ENCODE measurements around the gene ZBTB4. TPM values are rescaled to one million over a fixed set of nuclear protein-coding genes. Genes with fewer than 3 reads are reported as not detected.

ZBTB4 gene
- total and polyA plus RNA-seq, 9 of the 15 experiments (the other 6 are each of a cell fraction or from before 2014, with no cell fraction given) = 0.92 to 6.9 (median 3.3) TPM

DNA sequence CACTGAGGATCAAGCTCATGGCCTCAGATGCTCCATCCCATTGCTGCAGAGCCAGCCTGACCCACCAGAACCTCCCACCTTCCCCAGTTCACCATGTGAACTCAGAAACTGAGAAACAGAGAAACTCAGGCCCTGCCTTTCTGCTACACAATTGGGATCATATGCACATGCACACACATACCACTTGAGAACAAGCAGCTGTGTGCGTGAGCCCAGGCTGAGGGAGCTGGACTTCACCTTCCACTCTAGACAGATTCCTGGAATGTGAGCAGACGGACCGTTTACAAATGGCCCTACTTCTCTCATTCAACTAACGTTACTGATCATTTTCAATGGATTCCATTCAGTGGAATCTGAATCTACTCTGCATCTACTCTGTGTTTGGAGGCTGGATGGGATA, 55.8 kb downstream of the ZBTB4 start:
- no peaks in the 10 kb centered on the region for H3K9me1 ChIP-seq (ENCODE audit: control insufficient read depth, insufficient read depth, low read length)
- no peaks in the 10 kb centered on the region for H3K27me3 ChIP-seq (ENCODE audit: control insufficient read depth in 2 of 2, insufficient read depth in 2 of 2, low read length in 2 of 2)
- TF ChIP-seq PHTF2 (CRISPR knock-in tag; IDR thresholded peaks at IDR 0.05) (no peak), ZNF785 (CRISPR knock-in tag; IDR thresholded peaks at IDR 0.05) (no peak), NFIC (IDR thresholded peaks at IDR 0.05) (no peak), ARID2 (IDR thresholded peaks at IDR 0.05) (no peak), CBX1 (IDR thresholded peaks at IDR 0.05; ENCODE audit: low read depth) (no peak), ESRRA (IDR thresholded peaks at IDR 0.05; ENCODE audit: borderline replicate concordance, low read depth) (no peak), NFATC3 (IDR thresholded peaks at IDR 0.05) (no peak), CREB1 (IDR thresholded peaks at IDR 0.05) (no peak), CREB1 (CRISPR knock-in tag; IDR thresholded peaks at IDR 0.05) (no peak), TCF7L2 (IDR thresholded peaks at IDR 0.05; ENCODE audit: low read depth, low read length) (no peak)
- TF ChIP-seq, protein P1, sequence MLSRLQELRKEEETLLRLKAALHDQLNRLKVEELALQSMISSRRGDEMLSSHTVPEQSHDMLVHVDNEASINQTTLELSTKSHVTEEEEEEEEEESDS (CRISPR knock-in tag; IDR thresholded peaks at IDR 0.05) = no peak
- TF ChIP-seq, protein P2, sequence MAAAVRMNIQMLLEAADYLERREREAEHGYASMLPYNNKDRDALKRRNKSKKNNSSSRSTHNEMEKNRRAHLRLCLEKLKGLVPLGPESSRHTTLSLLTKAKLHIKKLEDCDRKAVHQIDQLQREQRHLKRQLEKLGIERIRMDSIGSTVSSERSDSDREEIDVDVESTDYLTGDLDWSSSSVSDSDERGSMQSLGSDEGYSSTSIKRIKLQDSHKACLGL (CRISPR knock-in tag; IDR thresholded peaks at IDR 0.05; ENCODE audit: borderline replicate concordance, poor library complexity, severe bottlenecking) = no peak
- TF ChIP-seq, protein P3, sequence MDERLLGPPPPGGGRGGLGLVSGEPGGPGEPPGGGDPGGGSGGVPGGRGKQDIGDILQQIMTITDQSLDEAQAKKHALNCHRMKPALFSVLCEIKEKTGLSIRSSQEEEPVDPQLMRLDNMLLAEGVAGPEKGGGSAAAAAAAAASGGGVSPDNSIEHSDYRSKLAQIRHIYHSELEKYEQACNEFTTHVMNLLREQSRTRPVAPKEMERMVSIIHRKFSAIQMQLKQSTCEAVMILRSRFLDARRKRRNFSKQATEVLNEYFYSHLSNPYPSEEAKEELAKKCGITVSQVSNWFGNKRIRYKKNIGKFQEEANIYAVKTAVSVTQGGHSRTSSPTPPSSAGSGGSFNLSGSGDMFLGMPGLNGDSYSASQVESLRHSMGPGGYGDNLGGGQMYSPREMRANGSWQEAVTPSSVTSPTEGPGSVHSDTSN (CRISPR knock-in tag; IDR thresholded peaks at IDR 0.05; ENCODE audit: low read depth) = no peak
- TF ChIP-seq, protein P3 (tag; conservative IDR thresholded peaks at IDR 0.05; ENCODE audit: low read depth) = no peak
- TF ChIP-seq, protein P4, sequence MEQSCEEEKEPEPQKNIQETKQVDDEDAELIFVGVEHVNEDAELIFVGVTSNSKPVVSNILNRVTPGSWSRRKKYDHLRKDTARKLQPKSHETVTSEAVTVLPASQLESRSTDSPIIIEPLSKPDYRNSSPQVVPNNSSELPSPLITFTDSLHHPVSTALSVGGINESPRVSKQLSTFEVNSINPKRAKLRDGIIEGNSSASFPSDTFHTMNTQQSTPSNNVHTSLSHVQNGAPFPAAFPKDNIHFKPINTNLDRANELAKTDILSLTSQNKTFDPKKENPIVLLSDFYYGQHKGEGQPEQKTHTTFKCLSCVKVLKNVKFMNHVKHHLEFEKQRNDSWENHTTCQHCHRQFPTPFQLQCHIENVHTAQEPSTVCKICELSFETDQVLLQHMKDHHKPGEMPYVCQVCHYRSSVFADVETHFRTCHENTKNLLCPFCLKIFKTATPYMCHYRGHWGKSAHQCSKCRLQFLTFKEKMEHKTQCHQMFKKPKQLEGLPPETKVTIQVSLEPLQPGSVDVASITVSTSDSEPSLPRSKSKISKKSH (CRISPR knock-in tag; IDR thresholded peaks at IDR 0.05) = no peak
- TF ChIP-seq, protein P5, sequence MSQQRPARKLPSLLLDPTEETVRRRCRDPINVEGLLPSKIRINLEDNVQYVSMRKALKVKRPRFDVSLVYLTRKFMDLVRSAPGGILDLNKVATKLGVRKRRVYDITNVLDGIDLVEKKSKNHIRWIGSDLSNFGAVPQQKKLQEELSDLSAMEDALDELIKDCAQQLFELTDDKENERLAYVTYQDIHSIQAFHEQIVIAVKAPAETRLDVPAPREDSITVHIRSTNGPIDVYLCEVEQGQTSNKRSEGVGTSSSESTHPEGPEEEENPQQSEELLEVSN (IDR thresholded peaks at IDR 0.05; ENCODE audit: borderline replicate concordance in 1 of 2, extremely low read depth in 1 of 2, insufficient read depth in 1 of 2, insufficient read length in 1 of 2, low read depth in 1 of 2, low read length in 1 of 2, poor library complexity in 1 of 2, severe bottlenecking in 1 of 2) = no peak
- H3K4me2 ChIP-seq (ENCODE audit: insufficient read depth, low read length) = no peak overlapping the region
- H3K36me3 ChIP-seq (ENCODE audit: control insufficient read depth, insufficient read depth, low read length) = no peaks in the 10 kb centered on the region
- H3K79me2 ChIP-seq (ENCODE audit: control insufficient read depth, insufficient read depth, low read length) = no peaks in the 10 kb centered on the region
- H3K9me3 ChIP-seq (replicated peaks; ENCODE audit: control insufficient read depth, insufficient read depth, low read depth, low read length) = no peaks in the 10 kb centered on the region
- DNase-seq (ENCODE audit: extremely low read depth in 1 of 4, low spot score in 3 of 4) = no peak
- no peak for ATAC-seq
- CTCF ChIA-PET (ENCODE audit: low intra/inter-chr PET ratio) = no interaction called here
- WGBS (ENCODE audit: insufficient coverage, low coverage, missing lambda C conversion rate) = 34% methylated on average over 4 of the region's 4 CpGs
- no TSS peak for BruUV-seq (replicated peaks)
- no peak overlapping the region for H3K27ac ChIP-seq (ENCODE audit: extremely low read depth, low read depth, low read length)
- H3K9ac ChIP-seq (ENCODE audit: insufficient read depth in 1 of 2, low read depth in 2 of 2, low read length in 2 of 2) = no peak overlapping the region; a peak in 1 of 4 replicates
- FAIRE-seq = peak; percentile 44
- H2AFZ ChIP-seq (ENCODE audit: low read depth, low read length) = no peak overlapping the region
- no peaks in the 10 kb centered on the region for H4K20me1 ChIP-seq (replicated peaks; ENCODE audit: control insufficient read depth, insufficient read depth, low read length)
- POLR2A ChIA-PET = interaction anchor here (0.5 to 0.8 kb wide), 2 partner anchors 16 to 402 kb away, joined by 3 to 4 read pairs; partner anchors contain the start of gene NLGN2
- peaks cover 0 to 18% of the 10 kb centered on the region in 2 experiments; a peak in 2 of 5 replicates for H3K4me1 ChIP-seq (replicated peaks in 1 of 2; ENCODE audit: control insufficient read depth in 2 of 2, insufficient read depth in 2 of 2, low read length in 2 of 2)
- in situ Hi-C loops (cut with MboI) (no loop called here), intact Hi-C loops (cut with micrococcal nuclease) (no loop called here)
- no peak overlapping the region for H3K4me3 ChIP-seq
